ENCODE data around the gene PRKAG2.

PRKAG2 gene

DNA sequence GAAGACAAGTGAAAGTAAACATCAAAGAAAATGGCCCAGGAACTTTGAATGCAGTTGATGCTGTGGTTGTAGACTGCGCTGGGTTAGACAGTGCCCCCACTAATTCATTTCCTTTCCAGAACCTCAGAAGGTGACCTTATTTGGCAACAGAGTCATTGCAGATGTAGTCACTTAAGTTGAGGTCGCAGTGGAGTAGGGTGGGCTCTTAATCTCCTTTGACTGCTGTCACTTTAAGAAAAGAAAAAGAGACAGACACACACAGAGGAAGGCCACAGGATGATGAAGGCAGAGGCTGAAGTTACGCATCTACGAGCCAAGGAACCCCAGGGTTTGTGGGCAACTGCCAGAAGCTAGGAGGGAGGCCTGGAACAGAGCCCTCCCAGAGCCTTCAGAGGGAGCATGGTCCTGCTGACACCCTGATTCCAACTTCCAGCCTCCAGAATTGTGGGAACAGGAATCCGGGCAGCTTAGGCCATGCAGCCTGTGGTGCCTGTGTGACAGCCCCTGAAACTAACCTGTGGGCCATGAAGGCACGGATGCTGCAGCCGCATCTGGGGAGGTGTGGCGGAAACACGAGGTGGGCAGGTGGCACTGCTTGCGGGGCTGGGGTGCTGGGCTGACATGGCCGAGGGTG lies 107.6 kb downstream of the PRKAG2 start:
- no peak for DNase-seq (ENCODE audit: low spot score)

DNA sequence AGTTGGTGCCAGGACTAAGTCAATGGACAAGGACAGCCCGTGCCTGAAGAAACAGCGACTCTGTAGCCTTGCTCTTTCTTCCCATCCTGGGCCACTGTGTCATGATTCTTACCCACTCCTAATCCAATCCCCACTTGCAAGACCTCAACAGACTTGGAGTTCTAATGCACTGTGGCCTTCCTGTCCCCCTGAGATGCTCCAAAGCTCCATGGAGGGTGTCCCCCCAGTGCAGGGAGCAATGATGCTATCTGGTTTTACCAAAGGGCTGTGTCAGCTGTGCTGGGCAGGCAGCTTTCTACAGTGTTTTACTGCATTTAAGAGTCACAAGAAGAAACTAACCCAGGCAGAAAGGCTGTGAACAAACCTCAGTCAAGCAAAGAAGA lies 108.1 kb downstream of the PRKAG2 start:
- no peak for DNase-seq (ENCODE audit: low spot score)

DNA sequence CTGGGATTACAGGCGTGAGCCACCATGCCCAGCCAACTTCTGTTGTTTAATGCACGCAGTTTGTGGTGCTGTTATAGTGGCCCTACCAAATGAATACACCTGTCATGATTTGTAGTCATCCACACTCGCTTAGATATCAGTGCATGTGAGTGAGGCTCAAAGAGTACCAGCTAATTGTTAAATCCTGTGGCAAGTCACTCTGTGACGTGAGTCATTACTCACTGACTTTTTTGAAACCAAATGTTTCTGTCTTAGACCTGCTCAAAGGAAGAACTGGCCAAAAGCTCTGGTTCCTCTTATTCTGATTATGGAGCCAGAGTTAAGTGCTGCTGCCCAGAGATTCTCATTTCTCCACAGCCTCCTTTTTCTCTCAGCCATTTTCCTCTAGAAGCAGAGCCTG lies 109.4 kb downstream of the PRKAG2 start:
- no peak for DNase-seq (ENCODE audit: low spot score)

DNA sequence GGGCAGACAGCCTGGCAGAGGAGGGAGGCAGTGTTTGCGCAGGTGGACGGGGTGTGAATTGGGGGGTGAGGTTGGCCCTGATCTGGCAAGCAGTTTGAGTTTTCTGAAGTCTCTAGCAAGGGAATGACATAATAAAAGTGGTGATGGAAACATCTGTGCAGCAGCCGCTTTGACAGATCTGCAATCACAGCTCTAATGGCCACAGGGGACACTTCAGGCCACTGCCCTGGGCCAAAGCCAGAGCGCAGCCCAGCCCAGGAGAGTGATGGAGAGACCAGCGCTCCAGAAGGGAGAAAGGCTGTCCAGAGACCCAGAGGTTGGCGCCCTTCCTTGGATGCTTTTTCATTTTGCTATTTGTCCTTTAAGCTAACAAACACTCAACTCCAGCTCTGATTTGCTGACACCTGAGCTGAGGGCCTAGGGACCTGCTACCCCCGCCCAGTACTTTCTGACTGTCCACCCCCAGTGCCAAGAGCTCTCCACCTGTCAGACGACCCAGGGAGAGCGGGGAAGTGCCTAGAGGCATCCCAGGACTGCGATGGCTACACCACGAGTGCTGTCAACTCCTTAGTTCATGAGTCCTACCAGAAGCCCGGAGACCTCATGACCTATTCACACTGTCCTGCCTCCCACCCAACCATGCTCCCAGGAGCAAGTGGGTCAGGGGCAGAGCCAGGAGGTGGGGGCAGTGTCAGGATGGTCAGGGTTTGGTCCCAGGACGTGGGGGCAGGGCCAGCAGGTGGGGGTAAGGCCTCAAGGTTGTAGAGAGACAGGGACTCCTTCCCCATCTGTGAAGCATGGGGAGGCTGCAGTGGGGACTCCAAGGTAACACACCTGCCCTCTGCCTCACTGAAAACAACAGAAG lies 112.6 kb downstream of the PRKAG2 start:
- no peak for DNase-seq (ENCODE audit: low spot score)

DNA sequence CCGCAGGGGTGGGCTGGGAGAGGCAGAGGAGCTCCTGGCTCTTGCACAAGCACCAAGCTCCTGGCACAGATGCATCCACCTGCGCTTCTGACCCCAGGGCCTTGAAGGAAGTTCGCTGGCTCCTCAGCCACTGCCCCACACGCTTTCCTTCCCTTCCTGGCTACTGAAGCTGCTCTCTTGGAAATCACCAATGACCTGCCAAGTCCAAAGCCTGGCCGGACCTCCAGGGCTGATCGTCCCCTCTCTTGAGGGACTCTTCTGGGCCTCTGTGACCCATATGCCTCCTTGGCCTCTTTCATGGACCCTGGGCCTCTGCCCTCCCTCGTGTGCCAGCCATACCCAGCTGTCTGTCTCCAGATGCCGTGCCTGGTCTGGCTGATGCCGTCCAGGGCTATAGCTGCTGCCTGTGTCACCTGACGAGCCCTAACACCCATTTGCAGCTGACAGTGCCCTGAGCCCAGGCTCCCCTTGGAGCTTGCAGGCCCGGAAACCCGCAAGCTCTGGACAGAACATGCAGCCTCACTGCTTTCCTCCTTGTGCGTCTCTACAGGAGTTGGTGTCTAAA lies 113.4 kb downstream of the PRKAG2 start:
- no peak for DNase-seq (ENCODE audit: low spot score)

DNA sequence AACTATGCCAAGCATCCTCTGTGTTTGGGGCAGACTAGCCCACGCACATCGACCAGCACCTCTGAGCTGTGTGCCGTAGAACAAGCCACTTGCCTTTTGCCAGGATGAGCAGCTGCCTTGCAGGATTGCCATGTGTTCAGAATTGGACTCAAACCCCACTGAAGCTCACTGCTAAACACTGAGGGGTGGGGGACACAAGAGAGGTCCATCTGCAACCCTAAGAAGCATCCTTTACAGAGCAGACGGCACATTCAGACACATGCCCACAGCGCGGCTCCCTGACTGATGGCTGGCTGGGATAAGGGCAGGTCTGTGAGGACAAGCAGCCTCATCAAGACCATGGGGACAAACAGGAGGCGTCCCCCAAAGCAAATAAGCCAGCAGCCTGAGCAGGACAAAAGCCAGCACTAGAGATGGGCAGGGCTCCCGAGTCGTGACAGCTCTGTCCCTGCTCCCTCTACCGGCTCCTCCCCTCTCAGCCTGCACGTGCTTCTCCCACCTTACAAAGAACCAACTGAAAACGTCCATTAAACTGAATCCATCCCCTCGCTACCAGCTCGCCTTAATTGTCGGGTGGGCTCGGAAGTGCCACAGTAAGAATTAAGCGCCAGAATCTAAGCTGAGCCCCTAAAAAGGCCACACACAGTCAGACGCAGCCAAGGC lies 114.2 kb downstream of the PRKAG2 start:
- peak; percentile 54 for DNase-seq (ENCODE audit: low spot score)

DNA sequence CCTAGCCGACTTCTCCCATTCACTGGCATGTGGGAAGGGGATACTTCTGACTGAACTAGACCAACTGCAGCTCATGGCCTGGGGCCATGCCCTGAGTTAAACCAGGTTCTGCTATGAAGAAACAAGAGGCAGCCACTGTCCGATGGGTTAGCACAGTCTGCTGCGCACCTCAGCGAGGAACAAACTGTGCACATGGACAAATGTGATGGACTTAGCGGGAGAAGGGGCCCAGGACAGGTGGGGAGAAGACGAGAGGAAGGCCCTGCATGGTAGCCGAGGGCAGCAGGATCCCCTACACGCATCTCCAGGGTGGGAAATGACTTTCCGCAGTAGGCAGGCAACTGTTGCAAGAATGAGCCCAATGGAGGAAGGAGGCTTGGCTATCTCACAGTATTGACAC lies 115.0 kb downstream of the PRKAG2 start:
- no peak for DNase-seq (ENCODE audit: low spot score)

DNA sequence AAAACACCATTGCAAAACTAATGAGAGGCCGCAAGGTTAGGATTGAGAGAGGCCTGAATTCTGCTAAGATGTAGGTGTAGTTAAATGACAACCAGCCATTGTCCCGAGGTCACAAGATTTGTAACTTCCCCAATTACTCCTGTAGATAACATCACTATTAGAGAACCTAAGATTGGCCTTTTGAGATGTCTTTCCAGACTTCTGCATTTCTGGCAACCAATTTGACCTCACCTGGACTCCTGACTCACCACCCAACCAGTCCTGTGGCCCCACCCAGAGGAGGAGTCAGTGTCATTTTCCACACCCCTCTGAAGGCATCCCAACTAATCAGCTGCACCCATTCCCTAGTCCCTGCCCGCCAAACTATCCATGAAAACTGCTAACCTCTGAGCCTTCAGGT lies 115.7 kb downstream of the PRKAG2 start:
- DNase-seq (ENCODE audit: low spot score): no peak

DNA sequence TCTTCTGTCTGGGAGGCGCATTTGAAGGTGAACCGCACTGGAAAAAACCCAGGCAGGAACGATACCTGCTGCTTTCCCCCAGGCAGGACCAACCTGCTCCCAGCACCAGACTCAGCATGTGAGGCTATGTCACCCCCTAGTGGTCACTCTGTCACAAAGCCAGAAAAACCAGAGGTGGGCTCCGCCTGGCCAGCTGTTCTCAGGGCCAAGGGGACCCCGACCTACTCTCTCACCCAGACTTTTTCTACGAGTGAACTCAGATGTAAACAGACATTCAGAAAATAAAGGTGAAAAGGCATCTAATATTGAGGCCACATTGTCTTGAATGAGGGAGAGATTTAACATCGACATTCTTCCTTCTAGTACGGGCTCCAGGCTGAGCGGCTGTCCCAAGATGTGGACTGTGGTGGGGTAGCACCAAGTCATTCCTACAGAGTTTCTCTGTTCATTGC lies 117.3 kb downstream of the PRKAG2 start:
- peak; percentile 71 for DNase-seq (ENCODE audit: low spot score)

DNA sequence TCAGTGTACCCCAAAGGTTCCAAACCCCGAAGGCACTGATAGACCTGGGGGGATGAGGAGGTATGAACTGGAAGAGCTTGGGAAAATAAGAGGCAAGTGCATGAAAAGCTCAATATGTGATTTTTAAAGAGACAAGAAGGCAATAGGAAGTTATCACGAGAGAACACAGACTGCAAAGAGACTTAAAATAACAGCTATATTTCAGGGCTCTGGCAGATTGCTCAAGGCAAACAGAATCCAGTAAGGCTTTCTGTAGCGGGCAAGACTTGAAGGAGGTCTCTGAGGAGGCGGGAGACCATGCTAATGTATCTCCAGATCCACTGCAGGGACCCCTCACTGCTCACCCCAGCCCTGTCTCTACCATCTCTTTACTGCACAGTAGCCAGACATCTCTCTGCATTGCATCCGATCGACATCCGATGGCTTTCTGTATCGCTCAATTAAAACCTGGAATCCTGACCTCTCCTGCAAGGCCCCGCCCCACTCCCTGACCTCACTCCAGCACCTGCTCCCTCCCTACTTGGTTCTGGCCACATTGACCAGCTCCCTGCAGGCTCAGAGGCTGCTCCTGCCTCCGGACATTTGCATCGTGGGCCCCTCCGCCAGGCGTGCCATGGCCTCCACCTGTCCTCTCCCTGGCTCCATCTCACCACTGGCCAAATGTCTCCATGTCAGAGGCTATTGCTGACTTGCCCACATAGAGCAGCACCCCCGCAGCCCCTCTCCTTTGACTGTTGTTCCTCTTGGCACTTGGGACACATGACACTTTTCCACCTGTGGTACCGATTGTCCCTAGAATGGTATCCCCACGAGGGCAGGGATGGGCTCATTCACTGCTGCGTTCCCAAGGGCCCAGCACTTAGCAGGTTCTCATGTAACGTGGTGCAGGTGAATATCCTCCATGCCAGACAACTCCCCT lies 118.0 kb downstream of the PRKAG2 start:
- DNase-seq (ENCODE audit: low spot score): no peak

DNA sequence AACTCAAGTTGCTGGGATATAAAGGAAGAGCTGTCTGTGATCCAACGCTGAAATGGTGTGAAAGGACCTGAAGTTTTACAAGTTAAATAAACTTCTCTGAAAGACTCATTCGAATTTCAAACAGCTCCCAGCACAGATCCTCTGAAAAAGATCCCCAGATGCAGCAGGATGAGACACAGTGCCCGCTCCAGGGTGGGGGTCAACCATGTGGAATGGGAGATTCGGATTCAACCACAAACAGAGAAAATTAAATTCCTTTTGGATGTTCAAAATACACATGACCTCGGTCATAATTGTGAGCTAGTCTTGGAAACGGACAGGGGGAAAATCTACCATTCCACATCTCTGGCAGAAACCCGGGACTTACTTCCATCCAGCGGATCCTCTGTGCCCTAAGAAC lies 119.6 kb downstream of the PRKAG2 start:
- DNase-seq (ENCODE audit: low spot score): no peak

DNA sequence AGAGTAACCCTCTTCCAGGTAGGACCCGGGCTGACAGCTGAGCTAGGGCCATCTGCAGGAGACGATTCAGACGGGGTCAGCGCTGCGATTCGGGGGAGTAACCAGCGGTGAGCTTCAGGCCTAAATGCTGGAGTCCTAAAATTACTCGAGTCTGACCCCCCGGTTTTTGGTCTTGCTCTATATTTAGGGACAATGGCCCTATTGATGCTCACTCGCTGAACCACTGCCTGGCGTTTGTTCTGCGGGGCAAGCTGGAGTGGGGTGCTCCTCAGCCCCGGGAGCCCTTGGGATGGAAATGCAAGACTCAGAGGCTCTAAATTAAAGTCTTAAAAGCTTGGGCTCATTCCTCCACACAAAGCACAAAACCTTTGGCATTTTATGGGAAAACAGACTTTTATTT lies 120.0 kb downstream of the PRKAG2 start:
- DNase-seq (ENCODE audit: low spot score): no peak

DNA sequence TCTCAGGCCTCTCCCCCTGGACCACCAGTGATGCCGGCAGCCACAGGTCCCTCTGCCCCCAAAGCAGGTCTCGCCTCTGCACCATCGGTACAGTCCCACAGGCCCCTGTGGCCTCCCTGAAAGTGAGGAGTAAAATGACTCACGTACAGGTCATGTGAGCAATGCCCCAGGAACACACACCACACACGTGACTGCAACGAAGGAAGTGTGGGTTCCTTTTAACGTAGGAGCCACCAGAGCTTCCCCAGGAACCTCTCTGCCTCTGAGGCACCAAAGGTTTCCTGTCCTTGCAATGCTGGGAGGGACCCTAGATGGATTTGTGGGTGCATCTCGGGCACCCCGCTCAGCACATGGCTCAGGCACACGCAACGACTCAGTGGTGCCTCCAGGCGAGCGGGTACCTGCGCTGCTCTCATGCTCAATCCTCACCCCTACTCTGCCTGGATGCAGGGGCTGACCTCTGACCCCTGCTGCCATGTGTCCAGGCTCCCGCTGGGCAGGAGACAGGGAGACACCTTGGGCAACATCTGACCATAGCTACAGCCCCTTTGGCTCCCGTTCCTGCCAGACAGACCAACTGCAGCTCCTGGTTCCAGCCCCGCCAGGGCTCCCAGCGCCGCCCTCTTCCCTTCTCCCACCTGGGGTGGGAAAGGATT lies 120.7 kb downstream of the PRKAG2 start:
- DNase-seq (ENCODE audit: low spot score): no peak

DNA sequence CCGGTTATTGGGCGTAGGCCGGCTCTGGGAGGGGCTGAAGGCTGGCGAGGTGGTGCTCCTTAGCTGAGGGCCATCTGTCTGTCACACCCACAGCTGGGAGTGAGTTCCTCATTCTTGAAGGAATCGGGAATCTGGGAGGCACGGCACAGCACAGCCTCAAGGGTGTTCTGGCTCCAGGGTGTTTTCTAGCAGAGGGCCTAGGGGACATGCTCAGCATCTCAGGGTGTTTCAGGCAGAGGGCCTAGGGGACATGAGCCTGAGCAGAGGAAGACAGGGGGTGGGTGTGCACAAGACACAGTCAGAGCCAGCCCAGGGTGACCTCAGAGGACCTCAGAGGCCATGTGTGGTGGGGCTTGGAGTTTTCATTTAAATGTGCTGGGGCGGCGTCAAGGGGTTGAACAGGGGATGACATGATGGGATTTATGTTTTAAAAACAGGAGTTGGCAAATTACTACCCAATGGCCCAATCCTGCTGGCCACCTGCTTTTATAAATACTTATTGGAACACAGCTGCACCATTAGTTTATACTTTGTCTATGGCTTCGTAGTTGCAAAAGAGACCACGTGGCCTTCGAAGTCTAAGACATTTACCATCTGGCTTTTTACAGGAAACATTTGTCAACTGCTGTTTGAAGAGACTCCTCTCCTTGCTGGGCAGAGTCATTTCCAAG lies 121.6 kb downstream of the PRKAG2 start:
- no peak for DNase-seq (ENCODE audit: low spot score)

DNA sequence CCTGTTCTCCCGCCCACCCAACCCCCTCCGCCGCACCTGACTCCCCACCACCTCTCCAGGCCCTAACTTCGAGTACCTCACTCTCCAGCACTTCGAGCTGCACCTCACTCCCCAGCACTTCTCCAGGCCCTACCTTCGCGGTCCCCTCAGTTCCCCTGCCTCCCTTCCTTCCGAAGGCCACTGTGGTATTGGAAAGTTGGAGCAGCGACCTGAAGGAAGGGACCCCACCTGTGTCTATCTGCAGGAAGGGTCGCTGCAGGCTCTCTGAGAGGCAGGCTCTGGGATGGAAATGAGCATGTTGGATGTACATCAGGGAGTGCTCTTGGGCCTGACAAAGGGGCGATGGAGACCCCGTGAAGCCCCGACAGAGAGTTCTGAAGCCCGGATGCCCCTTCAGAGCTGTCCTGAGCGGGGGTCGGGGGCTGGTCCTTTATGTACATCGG lies 122.2 kb downstream of the PRKAG2 start:
- DNase-seq (ENCODE audit: low spot score): no peak

DNA sequence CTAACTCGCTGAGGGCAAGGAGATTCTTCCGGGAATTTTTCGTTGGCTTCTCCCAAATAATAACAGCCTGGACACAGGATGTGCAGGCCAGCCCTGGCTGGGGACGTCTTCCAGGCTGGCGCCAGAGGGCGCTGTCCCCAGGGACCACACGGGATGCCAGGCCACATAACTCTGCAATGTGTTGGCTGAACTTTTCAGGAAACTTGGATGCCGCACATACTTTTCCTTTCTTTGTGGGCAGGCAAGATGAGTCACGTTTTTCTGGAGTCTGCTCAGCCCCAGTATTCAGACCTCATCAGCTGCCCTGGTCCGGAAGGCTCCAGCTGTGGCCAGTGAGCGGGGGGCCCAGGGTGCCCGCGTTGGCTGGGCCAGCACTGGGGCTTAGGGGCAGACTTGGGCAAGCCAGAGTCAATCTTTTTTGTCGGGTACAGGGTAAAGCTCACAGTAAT lies 122.7 kb downstream of the PRKAG2 start:
- peak; percentile 67 for DNase-seq (ENCODE audit: low spot score)

DNA sequence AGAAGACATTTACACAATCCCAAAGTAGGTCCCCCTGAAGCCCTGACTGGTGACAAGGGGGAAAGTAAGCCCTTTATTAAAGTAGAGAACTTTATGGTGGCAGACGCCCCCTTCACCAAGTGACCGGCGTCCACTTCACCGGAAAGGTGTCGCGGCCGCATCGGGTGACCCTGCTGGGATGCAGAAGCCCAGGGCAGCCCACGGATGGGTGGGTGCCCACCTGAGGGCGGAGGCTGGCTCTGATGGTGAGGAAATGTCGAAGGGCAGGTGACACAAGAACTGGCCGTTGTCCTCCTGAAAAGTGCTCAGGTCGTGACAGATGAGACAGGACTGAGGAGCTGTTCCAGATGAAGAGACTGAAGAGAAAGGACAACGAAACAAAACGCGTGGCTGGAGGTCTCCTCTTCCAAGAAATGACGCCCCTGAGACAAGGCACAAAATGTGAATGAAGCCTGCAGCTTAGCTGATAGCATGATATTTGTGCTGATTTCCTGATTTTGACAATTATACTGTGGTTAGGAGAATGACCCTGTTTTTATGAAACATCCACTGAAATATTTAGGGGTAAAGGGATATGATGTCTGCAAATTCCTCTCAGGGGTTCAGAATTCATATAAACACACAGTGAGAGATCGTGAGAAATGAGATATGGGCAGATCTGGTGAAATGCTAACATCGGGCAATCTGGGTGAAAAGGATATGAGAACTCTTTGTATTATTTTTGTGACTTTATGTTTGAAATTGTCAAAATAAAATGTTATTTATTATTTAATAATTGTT lies 123.9 kb downstream of the PRKAG2 start:
- DNase-seq (ENCODE audit: low spot score): no peak

DNA sequence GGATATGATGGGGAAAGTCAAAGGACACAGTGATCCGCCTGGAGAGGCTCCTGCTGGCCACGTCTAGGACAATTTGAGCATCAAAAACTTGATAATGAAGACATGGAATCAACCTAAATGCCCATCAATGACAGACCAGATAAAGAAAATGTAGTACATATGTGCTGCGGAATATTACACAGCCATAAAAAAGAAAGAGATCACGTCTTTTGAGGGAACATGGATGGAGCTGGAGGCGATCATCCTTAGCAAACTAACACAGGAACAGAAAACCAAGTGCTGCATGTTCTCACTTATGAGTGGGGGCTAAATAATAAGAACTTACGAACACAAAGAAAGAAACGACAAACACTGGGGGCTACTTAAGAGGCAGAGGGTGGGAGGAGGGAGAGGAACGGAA lies 124.9 kb downstream of the PRKAG2 start:
- no peak for DNase-seq (ENCODE audit: low spot score)

DNA sequence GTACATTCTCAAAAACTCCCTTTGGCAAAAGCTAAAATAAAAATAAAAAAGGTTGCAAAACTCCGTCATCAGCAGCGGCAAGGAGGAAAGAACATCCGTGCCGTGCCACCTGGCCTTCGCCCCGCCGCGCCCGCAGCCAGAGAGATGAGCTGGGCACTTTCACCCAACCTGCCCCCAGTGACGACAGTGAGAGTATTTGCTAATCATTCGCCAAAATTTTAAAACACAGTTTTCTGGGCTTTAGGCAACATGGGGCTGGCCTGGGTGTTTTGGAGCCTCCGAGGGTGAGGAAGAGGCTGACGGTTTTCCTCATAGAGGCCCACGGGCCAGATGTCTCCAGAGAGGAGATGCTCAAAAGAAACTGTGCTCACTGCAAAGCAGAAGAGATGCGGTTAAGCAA lies 128.2 kb downstream of the PRKAG2 start:
- no peak for DNase-seq (ENCODE audit: low spot score)

Measured in SK-N-DZ (cell line).